Pons (tissue), 1 donor: ENCODE measurements around the gene KATNA1.

Source experiments
- DNase-seq: peaks from one replicate; pipeline ENCODE4 v3.0.0-alpha.2; 2016; ENCODE audit warnings: low spot score

KATNA1 gene

DNA sequence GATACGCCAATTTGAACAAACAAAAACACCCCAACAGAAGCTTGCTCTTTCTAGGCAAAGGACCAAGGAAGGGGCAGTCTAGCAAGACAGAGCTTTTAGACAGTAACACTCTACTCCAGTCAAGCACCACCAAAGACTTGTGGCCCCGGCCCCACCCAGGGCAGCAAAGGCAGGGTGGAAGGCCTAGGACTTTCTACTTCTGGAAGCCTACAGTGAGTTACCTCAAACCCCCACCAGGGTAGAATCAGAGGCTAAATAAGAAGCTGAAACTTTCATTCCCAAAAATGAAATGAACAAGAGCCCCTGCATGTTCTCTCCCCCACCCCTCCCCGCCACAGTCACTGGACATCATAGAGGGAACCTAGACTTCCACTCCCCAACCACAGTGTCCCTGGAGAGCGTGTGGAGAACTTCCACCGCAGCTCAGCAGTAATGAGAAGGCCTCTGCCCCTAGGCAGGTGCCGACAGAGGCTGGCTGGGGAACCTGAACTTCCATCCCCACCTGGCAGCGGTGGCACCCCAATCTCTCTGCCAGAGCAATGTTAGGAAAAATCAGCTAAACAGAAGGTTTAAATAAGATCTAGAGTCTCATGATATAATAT is 40.0 kb downstream of the KATNA1 start:
- no peak for DNase-seq

DNA sequence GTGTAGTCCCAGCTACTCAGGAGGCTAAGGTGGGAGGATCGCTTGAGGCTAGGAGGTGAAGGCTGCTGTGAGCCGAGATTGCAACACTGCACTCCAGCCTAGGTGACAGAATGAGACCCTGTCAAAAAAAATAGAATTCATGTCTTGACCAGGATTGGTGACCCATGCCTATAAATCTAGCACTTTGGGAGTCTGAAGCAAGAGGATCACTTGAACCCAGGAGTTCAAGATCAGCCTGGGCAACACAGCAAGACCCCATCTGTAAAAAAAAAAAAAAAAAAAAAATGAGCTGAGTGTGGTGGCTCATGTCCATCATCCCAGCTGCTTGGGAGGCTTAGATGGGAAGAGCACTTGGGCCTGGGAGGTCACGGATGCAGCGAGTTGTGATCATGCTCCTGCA is 48.0 kb downstream of the KATNA1 start:
- no peak for DNase-seq

DNA sequence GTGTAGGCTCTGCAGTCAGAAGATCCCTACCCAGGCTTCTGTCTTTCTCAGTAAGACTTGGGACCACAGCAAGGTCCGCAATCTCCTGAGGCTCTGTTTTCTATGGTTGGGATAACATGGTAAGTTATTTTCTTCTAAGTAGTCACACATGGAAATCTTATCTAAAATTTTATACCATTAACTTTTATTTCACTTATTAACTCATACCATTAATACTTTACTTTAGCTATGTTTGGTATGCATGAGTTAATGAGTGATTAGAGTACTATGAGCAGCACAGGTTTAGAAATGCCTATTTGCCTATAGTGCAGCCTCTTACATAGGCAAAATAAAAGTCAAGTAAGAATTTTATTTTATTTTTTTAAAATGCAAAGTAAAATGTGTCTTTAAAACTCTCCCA is 55.1 kb downstream of the KATNA1 start:
- no peak for DNase-seq

DNA sequence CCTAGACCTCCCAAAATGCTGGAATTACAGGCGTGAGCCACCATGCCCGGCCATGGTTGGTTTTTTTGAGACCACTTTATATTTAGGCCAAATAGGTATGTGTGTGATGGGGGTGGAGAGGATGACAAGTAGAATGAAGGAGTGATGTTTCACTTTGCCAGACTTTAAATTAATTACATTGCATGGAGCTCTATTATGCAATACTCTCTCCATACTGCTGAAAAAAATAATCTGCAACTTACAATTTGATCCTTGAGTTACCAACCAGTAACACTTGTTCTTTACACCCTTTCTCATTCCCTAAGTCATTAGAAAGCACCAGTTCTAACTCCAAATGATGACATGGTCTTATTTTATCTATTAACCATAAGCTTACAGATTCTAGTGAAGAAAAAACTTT is 55.5 kb downstream of the KATNA1 start:
- DNase-seq, result no peak

GRCh38 chr6:149586149-149586548 is 62.4 kb downstream of the KATNA1 start:
- DNase-seq, result no peak

DNA sequence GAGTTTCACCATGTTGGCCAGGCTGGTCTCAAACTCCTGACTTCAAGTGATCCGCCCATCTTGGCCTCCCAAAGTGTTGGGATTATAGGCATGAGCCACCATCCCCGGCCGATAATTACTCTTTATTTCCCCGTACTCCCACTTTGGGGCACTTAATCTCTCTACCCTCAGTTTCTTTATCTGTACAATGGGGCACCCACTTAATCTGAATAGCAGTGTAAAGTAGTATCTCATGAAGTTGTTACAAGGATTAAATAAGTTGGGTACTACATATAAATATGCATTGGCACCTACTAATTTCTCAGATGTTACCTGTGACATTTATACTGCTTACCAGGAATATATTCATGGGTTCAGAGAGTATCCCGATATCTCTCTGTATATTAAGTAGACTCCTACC is 67.2 kb downstream of the KATNA1 start:
- DNase-seq, result no peak

GRCh38 chr6:149580880-149581279 is 67.6 kb downstream of the KATNA1 start:
- DNase-seq, result no peak

- no peak for DNase-seq
These were observed 80.4 kb downstream of the KATNA1 start for GRCh38 chr6:149567945-149568585.

DNA sequence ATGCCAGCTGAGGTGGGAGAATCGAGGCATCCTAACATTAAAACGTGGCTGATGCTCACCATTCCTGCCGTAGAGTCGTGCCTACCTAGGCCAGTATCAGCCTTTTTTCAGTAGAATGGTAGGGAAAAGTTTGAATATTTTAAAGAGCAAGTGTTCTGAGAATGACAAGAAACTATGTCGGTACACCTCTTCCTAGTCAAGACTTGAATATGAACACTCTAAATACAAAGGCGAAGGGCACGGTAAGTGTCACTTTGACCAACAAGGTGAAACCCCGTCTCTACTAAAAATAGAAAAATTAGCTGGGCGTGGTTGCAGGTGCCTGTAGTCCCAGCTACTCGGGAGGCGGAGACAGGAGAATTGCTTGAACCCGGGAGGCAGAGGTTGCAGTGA is 81.3 kb downstream of the KATNA1 start:
- DNase-seq, result no peak

DNA sequence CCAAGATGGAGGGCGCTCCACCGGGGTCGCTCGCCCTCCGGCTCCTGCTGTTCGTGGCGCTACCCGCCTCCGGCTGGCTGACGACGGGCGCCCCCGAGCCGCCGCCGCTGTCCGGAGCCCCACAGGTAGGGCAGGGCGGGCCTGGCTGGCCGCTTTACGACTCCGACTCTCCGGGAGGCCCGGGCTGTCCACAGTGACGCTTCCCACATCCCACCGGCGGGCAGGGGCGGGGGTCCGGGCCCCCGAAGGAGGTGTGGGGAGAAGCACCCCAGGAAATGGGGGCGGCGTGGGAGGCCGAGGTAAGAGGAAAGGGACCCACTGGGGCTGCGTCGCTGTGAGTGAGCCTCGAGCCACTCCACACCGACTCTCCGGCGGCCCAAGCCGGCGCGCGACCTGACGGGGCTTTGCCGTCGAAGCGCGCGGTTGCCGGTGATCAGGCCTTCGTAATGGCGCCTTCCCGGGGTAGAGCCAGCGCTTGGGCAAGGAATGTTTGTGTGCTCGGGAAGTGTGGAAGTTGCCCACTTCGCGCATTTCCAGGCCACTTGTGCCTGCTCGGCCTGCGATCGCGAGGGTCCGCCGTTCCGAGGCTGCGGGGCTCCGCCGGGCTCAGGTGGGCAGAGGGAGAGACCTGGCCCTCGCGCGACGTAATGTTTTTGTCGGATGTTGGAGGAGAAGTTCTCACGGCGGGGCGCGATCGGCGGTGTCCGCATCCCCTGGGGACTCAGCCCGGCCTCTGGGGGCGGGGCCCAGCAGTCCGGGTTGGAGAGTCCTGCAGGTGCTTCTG is 81.9 kb downstream of the KATNA1 start:
- no peak for DNase-seq

- DNase-seq, result peak; percentile 95
These were observed 82.7 kb downstream of the KATNA1 start, which contains the start of gene GINM1 for GRCh38 chr6:149565527-149566409. Gene GINM1, plus strand, starts transcription at chr6:149566375. Its CDS starts 40 bp downstream, at chr6:149566415.

GRCh38 chr6:149563928-149564325 is 84.6 kb downstream of the KATNA1 start:
- DNase-seq, result no peak

- DNase-seq, result no peak
These were observed 85.1 kb downstream of the KATNA1 start for GRCh38 chr6:149563203-149563927.

DNA sequence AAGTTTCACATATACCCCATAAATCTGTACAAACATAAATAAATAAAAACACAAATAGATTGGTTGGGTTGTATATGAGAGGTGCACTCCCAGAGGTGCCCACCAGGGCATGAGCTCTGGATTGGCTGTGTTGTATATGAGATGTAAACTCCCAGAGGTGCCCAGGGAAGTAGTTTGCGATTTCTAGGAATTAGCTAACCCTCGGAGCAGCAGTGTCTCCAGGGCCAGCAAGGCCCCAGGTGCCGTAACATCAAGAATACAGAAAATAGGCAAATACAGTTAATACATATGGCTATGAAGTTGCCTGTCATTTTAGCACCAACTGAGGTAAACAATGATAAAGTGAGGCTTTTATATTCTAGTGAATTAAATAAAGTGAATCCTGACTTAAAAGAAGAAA is 87.8 kb downstream of the KATNA1 start:
- no peak for DNase-seq

DNA sequence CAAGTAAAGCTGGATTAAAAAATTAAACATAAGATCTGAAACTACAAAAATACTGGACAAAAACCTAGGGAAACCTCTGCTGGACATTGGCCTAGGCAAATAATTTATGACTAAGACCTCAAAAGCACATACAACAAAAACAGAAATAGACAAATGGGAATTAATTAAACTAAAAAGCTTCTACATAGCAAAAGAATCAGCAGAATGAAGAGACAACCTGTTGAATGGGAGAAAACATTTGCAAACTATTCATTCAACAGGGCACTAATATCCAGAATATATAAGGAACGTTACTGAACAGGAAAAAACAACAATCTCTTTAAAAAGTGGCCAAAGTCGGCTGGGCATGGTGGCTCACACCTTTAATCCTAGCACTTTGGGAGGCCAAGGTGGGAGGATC is 89.1 kb downstream of the KATNA1 start:
- DNase-seq, result no peak

DNA sequence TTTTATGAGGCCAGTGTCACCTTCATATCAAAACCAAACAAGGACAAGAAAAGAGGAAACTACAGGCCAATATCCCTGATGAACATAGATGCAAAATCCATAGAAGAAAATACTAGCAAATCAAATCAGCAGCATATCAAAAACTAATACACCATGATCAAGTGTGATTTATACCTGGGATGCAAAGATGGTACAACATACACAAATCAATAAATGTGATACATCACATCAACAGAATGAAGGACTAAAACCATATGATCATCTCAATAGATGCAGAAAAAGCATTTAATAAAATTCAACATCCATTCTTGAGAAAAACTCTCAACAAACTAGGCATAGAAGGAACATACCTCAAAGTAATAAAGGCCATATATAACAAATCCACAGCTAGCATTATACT is 90.5 kb downstream of the KATNA1 start:
- DNase-seq, result no peak

GRCh38 chr6:149551920-149552319 is 96.6 kb downstream of the KATNA1 start:
- DNase-seq, result no peak

DNA sequence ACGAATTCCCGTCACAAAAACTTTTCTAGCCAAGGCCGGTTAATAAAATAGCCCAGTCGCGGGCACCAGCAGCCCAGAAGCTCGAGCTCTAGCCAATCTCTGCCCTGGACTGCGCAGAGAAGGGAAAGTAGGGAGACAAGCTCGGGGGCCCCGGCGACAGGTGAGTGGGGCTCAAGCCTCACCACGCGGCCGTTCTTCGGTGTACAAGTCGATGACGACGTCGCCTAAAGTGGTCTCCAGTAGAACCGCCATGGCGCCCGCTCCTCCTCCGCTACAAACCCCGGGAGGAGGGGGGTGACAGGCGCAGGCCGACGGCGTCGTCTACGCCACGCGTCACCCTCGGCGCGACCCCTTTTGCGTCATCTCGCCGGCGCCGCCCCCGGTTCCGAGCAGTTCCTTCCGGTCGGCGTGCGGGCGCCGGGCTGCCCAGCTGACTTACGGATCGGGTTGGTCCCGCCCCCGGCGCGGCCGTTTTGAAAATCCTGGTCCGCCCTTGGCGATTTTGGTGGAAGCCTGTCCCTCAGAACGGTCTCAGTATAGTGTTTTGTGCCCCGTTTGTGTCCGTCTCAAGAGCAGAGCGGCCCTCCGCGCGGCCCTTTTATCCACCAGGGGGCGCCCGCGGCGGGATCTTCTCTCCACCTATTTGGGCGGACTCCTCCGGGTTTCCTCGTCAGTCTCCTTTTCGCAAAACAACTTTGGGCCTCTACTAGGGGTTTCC is 102.6 kb downstream of the KATNA1 start, which contains the start of gene PPIL4:
Gene PPIL4, minus strand, starts transcription at position 290 of the 718 bp plus-strand sequence. Its CDS starts 38 bp downstream, at position 252.
- peak; percentile 90 for DNase-seq

DNA sequence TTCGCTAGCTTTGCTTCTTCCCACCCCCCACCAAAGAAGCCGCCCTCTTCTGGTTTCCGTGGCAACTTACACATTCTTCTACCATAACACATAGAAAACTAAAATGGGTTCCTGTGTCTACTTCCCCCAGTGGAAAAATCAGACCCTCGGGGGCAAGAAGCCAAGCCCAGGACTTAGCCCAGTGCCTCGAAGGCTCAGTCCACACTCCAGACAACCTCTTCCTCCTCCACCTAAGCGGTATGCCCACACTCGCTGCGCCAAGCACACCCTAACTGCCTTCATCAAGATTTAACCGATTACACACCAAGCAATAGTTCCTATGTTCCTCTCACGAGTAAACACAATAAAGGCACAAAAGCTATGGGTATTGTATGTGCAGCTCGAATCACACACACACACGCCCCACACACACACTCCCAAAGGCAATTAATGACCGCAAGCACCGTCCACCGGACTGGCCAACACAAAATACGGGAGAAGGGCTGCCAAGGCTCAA is 103.2 kb downstream of the KATNA1 start:
- peak; percentile 61 for DNase-seq
